Measurements from ENCODE around the gene MTARC1. TPM values are rescaled to one million over a fixed set of nuclear protein-coding genes. Genes with fewer than 3 reads are reported as not detected.

The MTARC1 gene
- polyA plus RNA-seq, 1 experiment = 2.6 TPM

- H3K9me3 ChIP-seq (ENCODE audit: control insufficient read depth, insufficient read depth, low read length) = no peaks in the 10 kb centered on the region
- ChIA-PET CTCF (interaction anchor here (1.6 to 2.0 kb wide), 2 partner anchors 18 to 25 kb away, joined by 5 to 7 read pairs; no protein-coding TSS in a partner anchor), POLR2A (interaction anchor here (2.1 kb wide), 1 partner anchor 9 kb away, joined by 8 read pairs; no protein-coding TSS in a partner anchor)
- H3K4me3 ChIP-seq (ENCODE audit: low read depth, low read length) = no peak overlapping the region
- TF ChIP-seq CTCF (IDR thresholded peaks at IDR 0.05; ENCODE audit: low read depth, low read length) = no peak
- no peak for DNase-seq (ENCODE audit: low read depth, low spot score)
- no peaks in the 10 kb centered on the region for H3K27me3 ChIP-seq (ENCODE audit: control insufficient read depth, insufficient read depth, low read length)
- H3K27ac ChIP-seq (ENCODE audit: low read depth, low read length) = no peak overlapping the region
These were observed 41.4 kb downstream of the MTARC1 start for GRCh38 chr1:220828179-220828490.

- Histone ChIP-seq H3K4me3 (ENCODE audit: low read depth, low read length) (no peak overlapping the region), H3K9me3 (ENCODE audit: control insufficient read depth, insufficient read depth, low read length) (no peaks in the 10 kb centered on the region), H3K27ac (ENCODE audit: low read depth, low read length) (no peak overlapping the region), H3K27me3 (ENCODE audit: control insufficient read depth, insufficient read depth, low read length) (peaks cover 2% of the 10 kb centered on the region)
- no peak for TF ChIP-seq CTCF (IDR thresholded peaks at IDR 0.05; ENCODE audit: low read depth, low read length)
- no peak for DNase-seq (ENCODE audit: low read depth, low spot score)
- POLR2A ChIA-PET = interaction anchor here (2.1 kb wide), 1 partner anchor 10 kb away, joined by 8 read pairs; no protein-coding TSS in a partner anchor
- CTCF ChIA-PET = interaction anchor here (0.9 to 2.0 kb wide), 3 partner anchors 19 to 375 kb away, joined by 3 to 7 read pairs (median 5); no protein-coding TSS in a partner anchor
These were observed 42.4 kb downstream of the MTARC1 start for GRCh38 chr1:220828950-220829586.

- ChIA-PET CTCF (no interaction called here), POLR2A (no interaction called here)
- no peak for DNase-seq (ENCODE audit: low read depth, low spot score)
- TF ChIP-seq CTCF (IDR thresholded peaks at IDR 0.05; ENCODE audit: low read depth, low read length) = no peak
- Histone ChIP-seq H3K27ac (ENCODE audit: low read depth, low read length) (no peak overlapping the region), H3K4me3 (ENCODE audit: low read depth, low read length) (no peak overlapping the region), H3K9me3 (ENCODE audit: control insufficient read depth, insufficient read depth, low read length) (no peaks in the 10 kb centered on the region), H3K27me3 (ENCODE audit: control insufficient read depth, insufficient read depth, low read length) (peaks cover 2% of the 10 kb centered on the region)
These were observed 46.7 kb downstream of the MTARC1 start for GRCh38 chr1:220833436-220833835.

GRCh38 chr1:220834155-220834870 lies 47.6 kb downstream of the MTARC1 start:
- Histone ChIP-seq H3K4me3 (ENCODE audit: low read depth, low read length) (no peak overlapping the region), H3K27ac (ENCODE audit: low read depth, low read length) (no peak overlapping the region), H3K9me3 (ENCODE audit: control insufficient read depth, insufficient read depth, low read length) (no peaks in the 10 kb centered on the region), H3K27me3 (ENCODE audit: control insufficient read depth, insufficient read depth, low read length) (peaks cover 2% of the 10 kb centered on the region)
- TF ChIP-seq CTCF (IDR thresholded peaks at IDR 0.05; ENCODE audit: low read depth, low read length) = no peak
- POLR2A ChIA-PET = no interaction called here
- CTCF ChIA-PET = interaction anchor here (0.6 kb wide), 1 partner anchor 14 kb away, joined by 4 read pairs; no protein-coding TSS in a partner anchor
- no peak for DNase-seq (ENCODE audit: low read depth, low spot score)

Other genes with a start within 250 kb of the MTARC1 start
- gene C1orf115, start 96.5 kb upstream of the MTARC1 start, polyA plus RNA-seq (2011; rRNA removed) = 0.05 and 0.06 TPM in 2 replicates
- gene MTARC2, start 38.6 kb upstream of the MTARC1 start, polyA plus RNA-seq (2011; rRNA removed) = 2.8 and 2.9 TPM in 2 replicates
- 3.7 TPM in 2 replicates for gene HLX, start 92.5 kb downstream of the MTARC1 start, polyA plus RNA-seq (2011; rRNA removed)

All from AG04450 (cell line).